Tibial nerve (tissue), 4 donors: ENCODE measurements around the gene KRT23. TPM values are rescaled to one million over a fixed set of nuclear protein-coding genes. Genes with fewer than 3 reads are reported as not detected.

ENCODE experiments used
- DNase-seq, 2 donors: peaks; one replicate each; pipeline ENCODE4 v3.0.0-alpha.2; 2019; ENCODE audit warnings: low spot score in 2 of 2
- H3K27ac ChIP-seq, 4 donors: fragments of 200-600 bp; sonication (generic) in 3 of 4; one replicate each; pipeline ENCODE4 v1.5.1; 2017 to 2019; ENCODE audit warnings: mild to moderate bottlenecking in 1 of 4
- H3K27me3 ChIP-seq, 2 donors: fragments of 200-600 bp; sonication (generic) in 1 of 2; one replicate each; pipeline versions ENCODE4 v1.5.1 to v1.6.0; 2017 to 2019
- H3K36me3 ChIP-seq, 3 donors: fragments of 200-600 bp; sonication (generic); one replicate each; pipeline ENCODE4 v1.5.1; 2018 to 2019
- H3K4me1 ChIP-seq, 4 donors: fragments of 200-600 bp; sonication (generic) in 3 of 4; one replicate each; pipeline ENCODE4 v1.5.1; 2017 to 2019
- H3K4me3 ChIP-seq, 4 donors: fragments of 200-600 bp; sonication (generic) in 3 of 4; one replicate each; pipeline ENCODE4 v1.5.1; 2017 to 2019; ENCODE audit warnings: mild to moderate bottlenecking in 1 of 4, moderate library complexity in 1 of 4
- H3K9me3 ChIP-seq, 4 donors: fragments of 200-600 bp; sonication (generic) in 3 of 4; one replicate each; pipeline ENCODE4 v1.5.1; 2017 to 2019
- CTCF ChIP-seq, 5 experiments: fragments of 200-600 bp in 3 of 5; fragments of 450-650 bp in 2 of 5; sonication (generic) in 3 of 5; IDR thresholded peaks; one replicate each; pipeline ENCODE4 v1.5.1; 2016 to 2019; ENCODE audit warnings: antibody characterized with exemption in 5 of 5, mild to moderate bottlenecking in 3 of 5, moderate library complexity in 2 of 5
- EP300 ChIP-seq, 2 donors: sonication (generic); formaldehyde crosslinking; IDR thresholded peaks; one replicate each; pipeline ENCODE4 v1.6.1; 2017; ENCODE audit warnings: antibody characterized with exemption in 2 of 2, mild to moderate bottlenecking in 1 of 2
- POLR2A ChIP-seq, 2 donors: fragments of 450-650 bp; IDR thresholded peaks; one replicate each; pipeline ENCODE4 v1.6.1; 2017; ENCODE audit warnings: antibody characterized with exemption in 2 of 2, mild to moderate bottlenecking in 2 of 2, moderate library complexity in 2 of 2
- WGBS, 2 donors: methylation state at CpG; one replicate each; pipeline ENCODE4 v1.1.5; 2018; 5-methylcytosine and 5-hydroxymethylcytosine counted together
- total RNA-seq, 4 donors: library from RNA; depleted of rRNA; stranded (reverse); fragments of >200 nt; gene quantifications; one replicate each; pipeline ENCODE4 v1.1.0, GENCODE V29; 2016

The KRT23 gene
- total RNA-seq, 4 donors from 2014 or later: not detected

GRCh38 chr17:40896916-40897455, 40.5 kb downstream of the KRT23 start:
- peaks cover 0 to 8% (median 0%) of the 10 kb centered on the region in 4 donors for H3K4me1 ChIP-seq
- TF ChIP-seq CTCF (IDR thresholded peaks at IDR 0.05) (no peak), POLR2A (IDR thresholded peaks at IDR 0.05) (no peak), EP300 (IDR thresholded peaks at IDR 0.05) (no peak)
- H3K27me3 ChIP-seq: peaks cover 0 to 4% of the 10 kb centered on the region in 2 donors
- no peaks in the 10 kb centered on the region for H3K9me3 ChIP-seq
- 65 to 74% methylated on average over 4 of the region's 4 CpGs for WGBS, 2 donors
- no peaks in the 10 kb centered on the region for H3K36me3 ChIP-seq
- no peak overlapping the region for H3K4me3 ChIP-seq
- no peak overlapping the region for H3K27ac ChIP-seq
- no peak for DNase-seq

GRCh38 chr17:40895106-40895730, 42.2 kb downstream of the KRT23 start:
- H3K4me3 ChIP-seq: no peak overlapping the region
- peaks cover 0 to 10% of the 10 kb centered on the region in 2 donors for H3K27me3 ChIP-seq
- H3K9me3 ChIP-seq: no peaks in the 10 kb centered on the region
- no peak overlapping the region for H3K27ac ChIP-seq
- 61 to 64% methylated on average over 9 of the region's 9 CpGs for WGBS, 2 donors
- H3K4me1 ChIP-seq: peaks cover 0 to 8% (median 0%) of the 10 kb centered on the region in 4 donors
- no peak for DNase-seq
- no peaks in the 10 kb centered on the region for H3K36me3 ChIP-seq
- TF ChIP-seq CTCF (IDR thresholded peaks at IDR 0.05) (no peak), POLR2A (IDR thresholded peaks at IDR 0.05) (no peak), EP300 (IDR thresholded peaks at IDR 0.05) (no peak)

- Histone ChIP-seq H3K9me3 (no peaks in the 10 kb centered on the region), H3K27me3 (peaks cover 0 to 6% of the 10 kb centered on the region in 2 donors), H3K4me1 (no peaks in the 10 kb centered on the region), H3K4me3 (no peak overlapping the region), H3K27ac (no peak overlapping the region), H3K36me3 (no peaks in the 10 kb centered on the region)
- no peak for TF ChIP-seq EP300 (IDR thresholded peaks at IDR 0.05)
- no peak for DNase-seq
- WGBS, 2 donors: 82 to 88% methylated on average over 2 of the region's 2 CpGs
Measured at GRCh38 chr17:40888196-40888720, 49.2 kb downstream of the KRT23 start.

GRCh38 chr17:40886090-40886489, 51.4 kb downstream of the KRT23 start:
- no peaks in the 10 kb centered on the region for H3K4me1 ChIP-seq
- H3K36me3 ChIP-seq: no peaks in the 10 kb centered on the region
- no peaks in the 10 kb centered on the region for H3K9me3 ChIP-seq
- H3K27ac ChIP-seq: no peak overlapping the region
- no peaks in the 10 kb centered on the region for H3K27me3 ChIP-seq
- no peak for TF ChIP-seq POLR2A (IDR thresholded peaks at IDR 0.05)
- TF ChIP-seq CTCF (IDR thresholded peaks at IDR 0.05): no peak
- no peak for TF ChIP-seq EP300 (IDR thresholded peaks at IDR 0.05)
- no peak for DNase-seq
- WGBS, 2 donors: 47 to 55% methylated on average over 3 of the region's 3 CpGs
- no peak overlapping the region for H3K4me3 ChIP-seq

GRCh38 chr17:40884708-40885512, 52.5 kb downstream of the KRT23 start, which contains the start of gene KRT20:
Gene KRT20, minus strand, starts transcription at chr17:40885242. Its CDS starts 57 bp downstream, at chr17:40885185.
- no peaks in the 10 kb centered on the region for H3K27me3 ChIP-seq
- H3K4me1 ChIP-seq: no peaks in the 10 kb centered on the region
- H3K27ac ChIP-seq: no peak within 1 kb of the TSS
- H3K9me3 ChIP-seq: no peaks in the 10 kb centered on the region
- TF ChIP-seq CTCF (IDR thresholded peaks at IDR 0.05) (no peak), EP300 (IDR thresholded peaks at IDR 0.05) (no peak), POLR2A (IDR thresholded peaks at IDR 0.05) (no peak)
- no peaks in the 10 kb centered on the region for H3K36me3 ChIP-seq
- H3K4me3 ChIP-seq: no peak within 1 kb of the TSS
- no peak for DNase-seq
- WGBS, 2 donors: 90 to 91% methylated on average over 19 to 23 of the region's 23 CpGs
